Renal cortex interstitium (tissue), 15 donors: Measurements from ENCODE around the gene DUSP8. TPM values are rescaled to one million over a fixed set of nuclear protein-coding genes. Genes with fewer than 3 reads are reported as not detected.
"Not testable (repeated sequence)": the region's sequence is repeated elsewhere in the genome, so short reads cannot be mapped to it uniquely, and the experiment has no call there.

Source experiments
- DNase-seq, 11 donors: peaks; one replicate each; pipeline ENCODE4 v3.0.0-alpha.2; 2013; ENCODE audit warnings: low read depth in 9 of 11, low spot score in 4 of 11; ENCODE audit errors: extremely low read depth in 1 of 11
- long read RNA-seq, 16 experiments: transcript quantifications; one replicate each; lab custom pipeline, GENCODE V29; 2026
- polyA plus RNA-seq, 3 donors: library from polyadenylated mRNA; unstranded; fragments of 120-200 nt; gene quantifications; one replicate each; pipeline ENCODE4 v1.2.1, GENCODE V29; 2013; ENCODE audit not compliant: insufficient read length in 3 of 3

DUSP8 gene, protein sequence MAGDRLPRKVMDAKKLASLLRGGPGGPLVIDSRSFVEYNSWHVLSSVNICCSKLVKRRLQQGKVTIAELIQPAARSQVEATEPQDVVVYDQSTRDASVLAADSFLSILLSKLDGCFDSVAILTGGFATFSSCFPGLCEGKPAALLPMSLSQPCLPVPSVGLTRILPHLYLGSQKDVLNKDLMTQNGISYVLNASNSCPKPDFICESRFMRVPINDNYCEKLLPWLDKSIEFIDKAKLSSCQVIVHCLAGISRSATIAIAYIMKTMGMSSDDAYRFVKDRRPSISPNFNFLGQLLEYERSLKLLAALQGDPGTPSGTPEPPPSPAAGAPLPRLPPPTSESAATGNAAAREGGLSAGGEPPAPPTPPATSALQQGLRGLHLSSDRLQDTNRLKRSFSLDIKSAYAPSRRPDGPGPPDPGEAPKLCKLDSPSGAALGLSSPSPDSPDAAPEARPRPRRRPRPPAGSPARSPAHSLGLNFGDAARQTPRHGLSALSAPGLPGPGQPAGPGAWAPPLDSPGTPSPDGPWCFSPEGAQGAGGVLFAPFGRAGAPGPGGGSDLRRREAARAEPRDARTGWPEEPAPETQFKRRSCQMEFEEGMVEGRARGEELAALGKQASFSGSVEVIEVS
- 1 to 10 TPM; 2.5 to 6.6 (median 4.2) TPM for polyA plus RNA-seq
- long read RNA-seq, donor 1: 0 reads
- long read RNA-seq, donor 2, full-length matches to known transcripts: 1 of 1 reads
- long read RNA-seq, donor 2, partial matches to known transcripts: 0 of 1 reads
- long read RNA-seq, donor 2, other reads (novel, unspliced or antisense): 0 of 1 reads
- long read RNA-seq, donor 3: 0 reads
- long read RNA-seq, donor 4: 0 reads
- long read RNA-seq, donor 5: 0 reads
- long read RNA-seq, donor 6, full-length matches to known transcripts: 3 of 3 reads
- long read RNA-seq, donor 6, partial matches to known transcripts: 0 of 3 reads
- long read RNA-seq, donor 6, other reads (novel, unspliced or antisense): 0 of 3 reads
- long read RNA-seq, donor 7: 0 reads
- long read RNA-seq, donor 8, full-length matches to known transcripts: 3 of 3 reads
- long read RNA-seq, donor 8, partial matches to known transcripts: 0 of 3 reads
- long read RNA-seq, donor 8, other reads (novel, unspliced or antisense): 0 of 3 reads
- long read RNA-seq, donor 9, full-length matches to known transcripts: 1 of 1 reads
- long read RNA-seq, donor 9, partial matches to known transcripts: 0 of 1 reads
- long read RNA-seq, donor 9, other reads (novel, unspliced or antisense): 0 of 1 reads
- long read RNA-seq, donor 10, full-length matches to known transcripts: 1 of 1 reads
- long read RNA-seq, donor 10, partial matches to known transcripts: 0 of 1 reads
- long read RNA-seq, donor 10, other reads (novel, unspliced or antisense): 0 of 1 reads
- long read RNA-seq, donor 11: 0 reads
- long read RNA-seq, donor 12: 0 reads
- long read RNA-seq, donor 13: 0 reads
- long read RNA-seq, donor 14, full-length matches to known transcripts: 1 of 1 reads
- long read RNA-seq, donor 14, partial matches to known transcripts: 0 of 1 reads
- long read RNA-seq, donor 14, other reads (novel, unspliced or antisense): 0 of 1 reads
- long read RNA-seq, donor 15: 0 reads
- long read RNA-seq, donor 16, full-length matches to known transcripts: 2 of 2 reads
- long read RNA-seq, donor 16, partial matches to known transcripts: 0 of 2 reads
- long read RNA-seq, donor 16, other reads (novel, unspliced or antisense): 0 of 2 reads

- DNase-seq: peak in 5 of 11 donors; percentile 64 to 83 (median 73)
These were observed at the start of gene DUSP8 for GRCh38 chr11:1572197-1573076. DUSP8 (minus strand) TSS chr11:1572271; CDS start chr11:1565826, 6,445 bp downstream.

DNA sequence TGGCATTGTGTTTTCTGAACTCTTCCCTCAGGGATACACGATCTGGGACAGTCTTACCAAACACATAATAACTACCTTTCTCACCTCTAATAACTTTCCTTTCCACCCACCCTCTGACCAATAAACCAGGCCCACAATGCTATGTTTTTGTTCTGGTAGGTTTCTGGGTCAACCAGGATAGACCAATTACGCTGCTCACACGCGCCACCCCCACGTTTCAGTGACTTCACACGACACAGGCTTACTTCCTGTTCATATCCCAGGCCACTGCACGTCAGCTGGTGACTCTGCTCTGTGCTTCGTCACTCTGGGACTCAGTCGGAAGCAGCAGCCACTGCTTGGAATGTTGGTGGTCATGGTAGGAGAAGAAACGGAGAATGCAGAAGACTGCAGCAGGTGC, 47.4 kb upstream of the DUSP8 start:
- DNase-seq: no peak

DNA sequence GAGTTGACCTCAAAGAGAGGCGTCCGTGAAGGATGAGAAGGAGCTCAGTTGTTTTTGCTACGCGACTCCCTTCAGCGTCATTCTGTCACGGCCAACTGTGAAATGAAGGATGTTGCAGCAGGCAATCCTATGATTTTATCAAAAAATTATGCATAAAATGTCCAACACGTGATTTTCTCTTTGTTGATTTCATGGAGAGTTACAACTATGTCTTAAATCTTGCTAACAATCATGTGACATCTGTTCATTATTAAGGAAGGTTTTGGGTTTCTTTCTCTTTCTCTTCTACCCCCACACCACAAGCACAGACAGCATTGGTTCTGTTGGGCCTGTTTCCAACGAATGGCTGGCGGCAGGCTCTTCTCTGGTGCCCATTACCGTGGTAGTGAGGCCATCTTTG, 46.2 kb upstream of the DUSP8 start:
- no peak for DNase-seq

- no peak for DNase-seq
These were observed 36.3 kb upstream of the DUSP8 start, which contains the start of gene KRTAP5-3 for GRCh38 chr11:1608363-1608762. KRTAP5-3 (minus strand) TSS chr11:1608463; CDS start chr11:1608385, 78 bp downstream.

DNA sequence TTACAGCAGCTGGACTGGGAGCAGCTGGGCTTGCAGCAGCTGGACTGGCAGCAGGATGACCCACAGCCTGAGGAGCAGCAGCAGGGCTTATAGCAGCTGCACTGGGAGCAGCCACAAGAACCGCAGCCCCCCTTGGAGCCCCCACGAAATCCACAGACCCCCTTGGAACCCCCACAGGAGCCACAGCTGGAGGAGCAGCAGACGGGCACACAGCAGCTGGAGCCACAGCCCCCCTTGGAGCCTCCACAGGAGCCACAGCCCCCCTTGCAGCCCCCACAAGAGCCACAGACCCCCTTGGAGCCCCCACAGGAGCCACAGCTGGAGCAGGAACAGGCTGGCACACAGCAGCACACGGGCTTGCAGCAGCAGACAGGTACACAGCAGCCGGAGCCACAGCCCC, 35.8 kb upstream of the DUSP8 start:
- not testable (repeated sequence) for DNase-seq

DNA sequence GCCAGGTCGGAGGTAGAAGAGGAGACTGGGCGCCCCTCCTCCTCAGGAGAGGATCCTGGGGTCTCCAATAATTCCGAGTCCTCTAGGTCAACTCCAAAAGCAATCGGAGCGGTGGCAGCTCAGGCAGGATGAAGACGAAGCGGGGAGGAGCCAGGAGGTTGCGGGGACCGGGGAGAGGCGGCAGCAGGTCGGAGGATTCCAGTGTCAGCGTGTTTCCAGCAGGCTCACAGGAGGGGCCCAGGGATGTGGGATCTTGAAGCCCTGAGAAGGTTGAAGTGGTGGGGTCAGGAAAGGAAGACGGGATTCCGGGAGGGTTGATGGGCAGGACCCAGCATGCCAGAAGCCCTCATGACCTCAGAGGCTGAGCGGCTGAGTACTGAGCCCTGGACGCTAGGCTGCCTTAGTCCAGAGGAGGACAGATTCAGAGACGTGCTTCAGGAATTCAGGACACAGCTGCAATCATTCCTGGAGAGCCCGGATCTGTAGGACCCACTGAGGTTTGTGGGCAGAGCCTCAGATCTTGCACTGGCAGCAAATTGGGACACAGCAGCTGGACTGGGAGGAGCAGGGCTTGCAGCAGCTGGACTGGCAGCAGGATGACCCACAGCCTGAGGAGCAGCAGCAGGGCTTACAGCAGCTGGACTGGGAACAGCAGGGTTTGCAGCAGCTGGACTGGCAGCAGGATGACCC, 35.2 kb upstream of the DUSP8 start:
- not testable (repeated sequence) for DNase-seq

- not testable (repeated sequence) for DNase-seq
These were observed 33.9 kb upstream of the DUSP8 start for GRCh38 chr11:1605923-1606322.

DNA sequence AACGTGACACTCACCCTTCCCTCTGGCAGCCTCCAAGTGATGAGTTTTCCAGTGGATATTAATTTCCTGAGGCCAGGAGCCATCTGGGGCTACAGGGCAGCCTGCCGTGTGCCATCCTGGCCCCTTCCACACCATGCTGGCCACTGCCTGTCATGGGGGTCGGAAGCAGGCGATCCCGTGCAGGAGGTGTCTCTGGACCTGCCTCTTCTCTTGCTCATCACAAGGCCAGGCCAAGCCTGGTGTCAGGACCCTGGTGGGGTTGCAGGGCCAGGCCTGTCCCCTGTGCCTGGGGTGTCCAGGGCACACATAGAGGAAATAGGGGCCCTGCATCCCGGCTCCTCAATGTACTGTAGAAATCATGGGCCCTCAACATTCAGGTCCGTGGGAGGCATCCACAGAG, 32.6 kb upstream of the DUSP8 start:
- DNase-seq: no peak

DNA sequence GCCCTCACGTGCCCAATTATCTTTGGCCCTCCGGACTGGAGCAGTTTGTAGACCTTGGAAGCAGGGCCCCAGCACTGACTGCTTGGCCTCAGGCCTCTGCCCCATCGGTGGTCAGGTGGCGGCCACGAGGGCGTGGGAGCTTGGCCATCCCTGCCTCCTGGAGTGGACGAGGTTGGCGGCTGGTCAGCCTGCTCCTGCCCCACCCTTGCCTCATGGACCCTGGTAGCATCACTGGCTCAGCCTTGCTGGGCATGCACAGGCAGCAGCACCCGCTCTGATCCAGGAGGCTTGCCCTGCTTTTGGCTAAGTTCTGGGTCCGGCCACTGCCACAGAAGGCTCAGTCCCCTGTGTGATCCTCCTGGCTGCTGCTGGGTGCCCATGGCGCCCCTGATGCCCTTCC, 32.1 kb upstream of the DUSP8 start:
- no peak for DNase-seq

DNA sequence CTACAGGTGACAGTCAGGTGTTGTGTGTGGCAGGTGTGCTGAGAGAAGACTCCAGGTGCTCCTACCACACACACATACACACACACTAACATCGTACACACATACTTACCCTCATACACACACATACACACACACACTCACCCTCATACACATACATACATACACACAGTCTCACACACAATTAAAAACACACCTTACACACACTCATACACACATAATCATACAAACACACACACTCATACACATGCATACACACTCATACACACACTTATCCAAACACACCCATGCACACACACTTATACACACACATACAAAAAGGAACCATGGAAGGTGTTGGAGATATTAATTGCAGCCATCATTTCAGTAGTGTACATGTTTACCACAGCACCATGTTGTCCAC, 31.6 kb upstream of the DUSP8 start:
- DNase-seq: no peak

DNA sequence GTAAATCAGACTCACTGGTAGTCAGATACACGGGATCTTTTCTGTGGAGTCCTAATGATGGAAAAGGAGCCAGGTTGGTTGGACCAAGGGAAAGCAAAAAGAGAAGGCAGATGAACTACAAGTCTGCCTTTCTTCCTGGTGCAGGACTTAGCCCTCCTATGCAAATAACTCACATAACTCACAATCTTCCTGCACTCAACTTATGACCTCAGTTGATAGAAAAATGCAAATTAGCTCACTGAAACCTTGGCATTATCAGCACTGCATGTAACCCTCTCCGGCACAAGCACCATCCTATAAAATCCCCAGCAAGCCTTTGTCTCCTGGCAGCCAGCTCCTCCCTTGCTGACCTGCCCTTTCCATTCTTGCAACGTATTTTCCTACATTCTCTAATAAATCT, 29.6 kb upstream of the DUSP8 start:
- not testable (repeated sequence) for DNase-seq

GRCh38 chr11:1600626-1601025, 28.6 kb upstream of the DUSP8 start:
- DNase-seq: no peak

DNA sequence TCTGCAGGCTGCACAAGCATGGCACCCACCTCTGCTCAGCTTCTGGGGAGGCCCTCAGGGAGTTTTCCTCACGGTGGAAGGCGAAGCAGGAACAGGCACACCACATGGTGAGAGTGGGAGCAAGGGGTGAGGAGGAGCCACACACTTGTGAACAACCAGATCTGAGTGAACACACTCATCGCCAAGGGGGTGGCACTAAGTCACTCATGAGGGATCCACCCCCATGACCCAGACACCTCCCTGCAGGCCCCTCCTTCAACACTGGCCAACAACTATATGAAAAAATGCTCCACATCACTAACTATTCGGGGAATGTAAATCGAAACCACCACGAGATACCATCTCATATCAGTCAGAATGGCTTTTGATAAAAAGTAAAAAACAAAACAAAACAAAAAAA, 26.7 kb upstream of the DUSP8 start:
- DNase-seq: no peak

GRCh38 chr11:1598406-1598805, 26.3 kb upstream of the DUSP8 start:
- DNase-seq: not testable (repeated sequence)

GRCh38 chr11:1597994-1598380, 25.9 kb upstream of the DUSP8 start, which contains the start of gene KRTAP5-2:
KRTAP5-2 (minus strand) TSS chr11:1598294; CDS start chr11:1598250, 44 bp downstream.
- no peak for DNase-seq

DNA sequence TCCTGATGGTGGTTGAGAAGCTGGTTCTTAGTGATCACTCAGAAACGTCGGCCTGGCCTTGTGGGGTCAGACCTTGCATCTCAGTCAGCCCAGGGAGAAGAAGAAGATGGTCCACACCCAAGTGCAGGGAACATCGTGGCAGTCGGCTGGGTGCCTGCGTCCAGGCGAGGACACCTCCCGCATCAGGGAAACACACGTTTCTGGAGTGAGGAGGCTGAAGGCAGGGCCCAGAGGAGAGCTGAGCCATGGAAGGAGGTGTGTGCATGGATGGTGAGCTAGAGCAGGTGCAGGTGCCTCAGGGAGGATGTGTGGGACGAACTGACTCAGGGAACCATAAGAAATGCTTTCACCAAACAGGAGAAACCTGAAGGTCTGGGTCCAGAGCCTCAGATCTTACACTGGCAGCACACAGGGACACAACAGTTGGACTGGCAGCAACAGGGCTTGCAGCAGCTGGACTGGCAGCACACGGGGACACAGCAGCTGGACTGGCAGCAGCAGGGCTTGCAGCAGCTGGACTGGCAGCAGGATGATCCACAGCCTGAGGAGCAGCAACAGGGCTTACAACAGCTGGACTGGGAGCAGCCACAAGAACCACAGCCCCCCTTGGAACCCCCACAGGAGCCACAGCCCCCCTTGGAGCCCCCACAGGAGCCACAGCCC, 25.4 kb upstream of the DUSP8 start:
- no peak for DNase-seq
